A673 (cell line): ENCODE data around the gene RIT1. TPM values are rescaled to one million over a fixed set of nuclear protein-coding genes. Genes with fewer than 3 reads are reported as not detected.

ENCODE experiments used
- BruUV-seq: library from RNA; stranded (reverse); fragments of 400-500 nt; replicated peaks from 2 replicates; lab custom pipeline; 2021; lab: Mats Ljungman, UMichigan
- CTCF ChIA-PET: fragments of 300-600 bp; sonication (Branson Sonifier 250); formaldehyde crosslinking; loops from one replicate; lab custom pipeline; 2022; ENCODE audit warnings: antibody characterized with exemption; lab: Charles Lee
- POLR2A ChIA-PET: fragments of 300-600 bp; sonication (Branson Sonifier 250); formaldehyde crosslinking; loops from one replicate; lab custom pipeline; 2022; ENCODE audit warnings: antibody characterized with exemption; ENCODE audit not compliant: low non-redundant PET; lab: Charles Lee
- DNase-seq: peaks from one replicate; pipeline ENCODE4 v3.0.0-alpha.2; 2015; ENCODE audit warnings: low spot score
- H3K27ac ChIP-seq: fragments of 200-600 bp; sonication (generic); 2 replicates; pipeline ENCODE4 v1.5.1; 2016; ENCODE audit warnings: mixed run types, low read depth, mild to moderate bottlenecking, mixed read lengths, antibody characterized with exemption, low read length; ENCODE audit not compliant: poor library complexity, severe bottlenecking
- H3K27me3 ChIP-seq: fragments of 200-600 bp; sonication (generic); replicated peaks from 2 replicates; pipeline ENCODE4 v1.6.1; 2017; ENCODE audit warnings: mixed run types, low read depth, mild to moderate bottlenecking, mixed read lengths, antibody characterized with exemption, low read length; ENCODE audit not compliant: insufficient read depth, poor library complexity
- H3K36me3 ChIP-seq: fragments of 200-600 bp; sonication (generic); 2 replicates; pipeline ENCODE4 v1.6.1; 2016; ENCODE audit warnings: mixed run types, mild to moderate bottlenecking, mixed read lengths, antibody characterized with exemption, low read length; ENCODE audit not compliant: insufficient read depth, poor library complexity, severe bottlenecking
- H3K4me1 ChIP-seq: fragments of 200-600 bp; sonication (generic); 2 replicates; pipeline ENCODE4 v1.6.1; 2017; ENCODE audit warnings: mixed run types, mild to moderate bottlenecking, mixed read lengths, antibody characterized with exemption, low read length; ENCODE audit not compliant: insufficient read depth, poor library complexity, severe bottlenecking
- H3K4me3 ChIP-seq: fragments of 200-600 bp; sonication (generic); 2 replicates; pipeline ENCODE4 v1.5.1; 2016; ENCODE audit warnings: low read depth, mixed run types, mild to moderate bottlenecking, mixed read lengths, low read length; ENCODE audit not compliant: poor library complexity, severe bottlenecking
- H3K9me3 ChIP-seq: fragments of 200-600 bp; sonication (generic); 2 replicates; pipeline ENCODE4 v1.6.1; 2016; ENCODE audit warnings: mixed run types, low read depth, mild to moderate bottlenecking, mixed read lengths, antibody characterized with exemption, low read length; ENCODE audit not compliant: poor library complexity, severe bottlenecking
- EZH2 ChIP-seq: fragments of 200-600 bp; sonication (generic); IDR thresholded peaks from 2 replicates; pipeline ENCODE4 v1.6.1; 2017; ENCODE audit warnings: borderline replicate concordance, low read depth, mild to moderate bottlenecking, mixed read lengths, antibody characterized with exemption, low read length; ENCODE audit not compliant: poor library complexity, severe bottlenecking
- intact Hi-C: fragments of 100-400 bp; cut with micrococcal nuclease; formaldehyde crosslinking; loops from one replicate; pipeline ENCODE4 v1.10.0; 2022; ENCODE audit not compliant: unreplicated experiment
- total RNA-seq: library from RNA; stranded (reverse); gene quantifications from 2 replicates; pipeline ENCODE4 v1.2.3, GENCODE V29; 2021
- TF ChIP-seq, protein P1 (sequence below): fragments of 300-800, 200-600 bp; sonication (generic); conservative IDR thresholded peaks from 2 replicates; pipeline ENCODE4 v1.5.1; 2017; ENCODE audit warnings: low read depth, mild to moderate bottlenecking, antibody characterized with exemption, low read length, moderate library complexity, mixed read lengths

Gene RIT1
- total RNA-seq, 1 experiment from 2014 or later = 27.5 TPM

DNA sequence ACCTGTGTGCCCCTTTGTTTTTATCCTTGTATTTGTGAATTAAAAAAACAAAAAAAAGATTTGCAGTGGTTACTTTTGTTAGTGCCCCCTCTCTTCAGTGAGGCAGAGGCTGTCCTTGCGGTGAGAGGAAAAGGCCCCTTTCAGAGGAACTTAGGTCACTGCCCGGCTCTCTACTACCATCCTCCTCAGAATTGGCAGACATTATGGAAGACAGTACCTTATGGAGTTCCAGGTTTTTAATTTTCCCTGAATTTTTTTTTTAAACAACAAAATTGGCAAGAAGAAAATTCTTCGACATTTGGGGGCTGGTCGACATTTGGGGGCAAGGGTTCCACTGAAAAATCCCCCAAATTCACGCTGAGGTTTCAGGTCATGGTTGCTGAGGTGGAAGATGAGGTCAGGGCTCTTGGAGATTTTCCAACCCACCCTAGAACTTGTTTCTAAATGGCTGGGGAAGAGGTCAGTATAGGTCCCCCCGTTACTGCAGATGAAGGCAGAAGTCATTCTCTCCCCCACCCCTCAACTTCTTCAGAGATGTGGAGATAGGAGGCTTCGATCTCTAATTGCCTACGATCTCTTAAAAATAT is 35.6 kb upstream of the RIT1 start:
- no peaks in the 10 kb centered on the region for H3K27me3 ChIP-seq
- H3K4me1 ChIP-seq = peaks cover 2% of the 10 kb centered on the region
- no peak for TF ChIP-seq EZH2
- TF ChIP-seq, protein P1, sequence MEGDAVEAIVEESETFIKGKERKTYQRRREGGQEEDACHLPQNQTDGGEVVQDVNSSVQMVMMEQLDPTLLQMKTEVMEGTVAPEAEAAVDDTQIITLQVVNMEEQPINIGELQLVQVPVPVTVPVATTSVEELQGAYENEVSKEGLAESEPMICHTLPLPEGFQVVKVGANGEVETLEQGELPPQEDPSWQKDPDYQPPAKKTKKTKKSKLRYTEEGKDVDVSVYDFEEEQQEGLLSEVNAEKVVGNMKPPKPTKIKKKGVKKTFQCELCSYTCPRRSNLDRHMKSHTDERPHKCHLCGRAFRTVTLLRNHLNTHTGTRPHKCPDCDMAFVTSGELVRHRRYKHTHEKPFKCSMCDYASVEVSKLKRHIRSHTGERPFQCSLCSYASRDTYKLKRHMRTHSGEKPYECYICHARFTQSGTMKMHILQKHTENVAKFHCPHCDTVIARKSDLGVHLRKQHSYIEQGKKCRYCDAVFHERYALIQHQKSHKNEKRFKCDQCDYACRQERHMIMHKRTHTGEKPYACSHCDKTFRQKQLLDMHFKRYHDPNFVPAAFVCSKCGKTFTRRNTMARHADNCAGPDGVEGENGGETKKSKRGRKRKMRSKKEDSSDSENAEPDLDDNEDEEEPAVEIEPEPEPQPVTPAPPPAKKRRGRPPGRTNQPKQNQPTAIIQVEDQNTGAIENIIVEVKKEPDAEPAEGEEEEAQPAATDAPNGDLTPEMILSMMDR = no peak
- H3K27ac ChIP-seq = no peak overlapping the region
- H3K36me3 ChIP-seq = peaks cover 52% of the 10 kb centered on the region
- DNase-seq = no peak
- no TSS peak for BruUV-seq
- intact Hi-C loops = no loop called here
- H3K4me3 ChIP-seq = no peak overlapping the region
- CTCF ChIA-PET = no interaction called here
- POLR2A ChIA-PET = no interaction called here
- no peaks in the 10 kb centered on the region for H3K9me3 ChIP-seq

- Histone ChIP-seq H3K4me1 (peaks cover 20% of the 10 kb centered on the region), H3K27me3 (no peaks in the 10 kb centered on the region), H3K36me3 (peaks cover 29% of the 10 kb centered on the region), H3K9me3 (no peaks in the 10 kb centered on the region), H3K27ac (peak overlapping the region; percentile 50), H3K4me3 (no peak overlapping the region)
- DNase-seq = no peak
- TF ChIP-seq, protein P1 = no peak
- no peak for TF ChIP-seq EZH2
- ChIA-PET POLR2A (no interaction called here), CTCF (interaction anchor here (0.6 kb wide), 2 partner anchors 109 to 772 kb away, joined by 3 to 4 read pairs; partner anchors contain the start of genes KRTCAP2 and UBQLN4)
- intact Hi-C loops = loop anchor here (5.0 kb wide), 1 partner anchor 33 kb away; the partner anchor contains the start of gene ARHGEF2
- no TSS peak for BruUV-seq
Measured at GRCh38 chr1:155944444-155944799, 33.3 kb upstream of the RIT1 start.

- Histone ChIP-seq H3K36me3 (peaks cover 14% of the 10 kb centered on the region), H3K4me3 (no peak overlapping the region), H3K27ac (peak overlapping the region; percentile 71), H3K9me3 (no peaks in the 10 kb centered on the region), H3K27me3 (no peaks in the 10 kb centered on the region), H3K4me1 (peaks cover 23% of the 10 kb centered on the region)
- ChIA-PET CTCF (no interaction called here), POLR2A (no interaction called here)
- TF ChIP-seq, protein P1 = no peak
- TF ChIP-seq EZH2 = no peak
- intact Hi-C loops = loop anchor here (5.0 kb wide), 1 partner anchor 35 kb away; the partner anchor contains the start of gene ARHGEF2
- no peak for DNase-seq
- no TSS peak for BruUV-seq
Measured at GRCh38 chr1:155942578-155943141, 31.5 kb upstream of the RIT1 start.
